GM21390 (cell line): ENCODE measurements around the gene PTPRD.
"Not testable (repeated sequence)": the region's sequence is repeated elsewhere in the genome, so short reads cannot be mapped to it uniquely, and the experiment has no call there.

Experiments used
- ATAC-seq: cut with Tn5 transposase; IDR thresholded peaks from one replicate; pipeline ENCODE4 v1.9.1; 2021; ENCODE audit not compliant: unreplicated experiment

PTPRD gene

DNA sequence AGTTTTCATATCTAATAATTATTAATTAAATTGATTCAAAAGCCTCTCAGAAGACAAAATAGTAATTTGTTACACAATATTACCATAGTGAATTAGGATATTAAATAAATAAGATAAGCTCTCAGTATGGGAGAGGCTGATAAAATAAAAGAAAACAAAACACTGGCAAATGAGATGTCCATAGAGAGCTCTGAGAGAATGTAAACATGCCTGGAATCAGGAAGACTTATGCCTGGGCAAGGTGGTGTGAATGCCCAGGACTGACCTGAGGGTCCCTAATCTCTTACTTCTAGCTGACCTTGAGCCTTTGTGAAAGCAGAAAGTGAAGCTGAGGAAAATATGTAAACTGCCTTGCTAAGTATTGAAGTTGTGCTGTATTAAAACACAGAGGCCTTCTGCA lies 616.5 kb downstream of the PTPRD start:
- ATAC-seq: no peak

DNA sequence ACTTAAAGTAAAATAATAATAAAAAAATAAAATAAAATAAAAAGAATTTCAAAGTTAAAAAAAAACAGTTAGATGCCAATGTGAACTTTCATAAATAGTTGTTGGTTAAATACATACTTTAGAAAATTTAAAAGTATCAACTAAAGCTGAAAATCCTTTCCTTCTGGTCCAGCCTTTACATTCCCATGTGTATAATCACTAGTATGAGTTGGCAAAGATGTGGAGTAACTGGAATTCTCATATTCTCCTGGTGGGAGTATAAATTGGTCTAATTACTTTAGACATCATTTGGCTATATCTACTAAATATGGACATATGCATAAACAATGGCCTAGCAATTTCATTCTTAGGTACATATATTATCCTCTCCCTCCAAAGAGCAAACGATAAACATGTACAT lies 619.9 kb downstream of the PTPRD start:
- ATAC-seq: no peak

DNA sequence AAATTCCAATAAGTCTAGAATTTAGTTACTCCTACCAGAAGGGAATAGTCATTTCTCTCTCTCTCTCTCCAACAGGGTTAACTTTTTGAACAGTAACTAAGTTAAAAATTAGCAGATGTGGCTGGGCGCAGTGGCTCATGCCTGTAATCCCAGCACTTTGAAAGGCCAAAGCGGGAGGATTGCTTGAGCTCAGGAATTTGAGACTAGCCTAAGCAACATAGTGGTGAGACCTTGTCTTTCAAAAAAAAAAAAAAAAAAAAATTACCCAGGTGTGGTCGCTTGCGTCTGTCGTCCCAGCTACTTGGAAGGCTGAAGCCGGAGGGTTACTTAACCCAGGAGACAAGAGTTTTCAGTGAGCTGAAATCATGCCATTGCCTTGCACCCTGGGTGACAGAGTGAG lies 639.7 kb downstream of the PTPRD start:
- ATAC-seq: no peak

- ATAC-seq: no peak
These were observed 642.3 kb downstream of the PTPRD start for GRCh38 chr9:9970514-9970913.

GRCh38 chr9:9963841-9964240 lies 649.0 kb downstream of the PTPRD start:
- no peak for ATAC-seq

DNA sequence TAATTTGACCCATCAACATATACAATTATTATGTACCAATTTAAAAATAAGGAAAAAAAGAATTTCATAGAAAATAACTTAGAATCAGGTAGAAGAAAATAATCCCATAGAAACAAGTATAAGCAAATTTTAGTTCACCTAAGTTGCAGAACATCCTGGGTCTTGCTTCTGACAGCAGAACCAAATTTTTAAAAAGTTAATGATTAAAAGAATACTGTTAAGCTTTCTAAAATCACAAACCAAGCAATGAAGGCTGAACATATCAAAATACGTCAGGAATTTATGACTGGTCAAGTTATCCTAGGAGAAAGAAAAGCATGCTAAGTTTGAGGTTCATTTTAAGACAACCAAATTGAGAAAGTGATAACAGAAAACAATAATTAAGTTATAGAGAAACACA lies 650.9 kb downstream of the PTPRD start:
- ATAC-seq: no peak

DNA sequence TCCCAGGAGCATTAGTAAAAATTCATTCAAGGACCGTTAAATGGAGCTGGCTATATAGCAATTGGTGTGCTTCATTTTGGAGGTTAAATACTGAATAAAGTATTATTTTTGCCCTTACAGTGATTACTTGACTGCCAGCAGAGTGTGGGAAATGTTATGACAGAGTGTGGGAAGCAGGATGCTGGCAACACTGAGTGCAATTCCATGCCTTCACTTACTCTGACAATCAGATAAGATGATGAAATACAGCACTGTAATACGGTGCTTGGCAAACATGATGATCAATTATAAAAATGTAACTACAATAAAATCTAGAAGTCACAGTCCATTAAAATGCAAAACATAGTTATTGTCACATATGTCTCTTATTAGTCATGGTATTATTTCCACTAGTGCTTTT lies 651.3 kb downstream of the PTPRD start:
- no peak for ATAC-seq

GRCh38 chr9:9951556-9952160 lies 661.1 kb downstream of the PTPRD start:
- ATAC-seq: no peak

- ATAC-seq: no peak
These were observed 662.0 kb downstream of the PTPRD start for GRCh38 chr9:9950813-9951212.

DNA sequence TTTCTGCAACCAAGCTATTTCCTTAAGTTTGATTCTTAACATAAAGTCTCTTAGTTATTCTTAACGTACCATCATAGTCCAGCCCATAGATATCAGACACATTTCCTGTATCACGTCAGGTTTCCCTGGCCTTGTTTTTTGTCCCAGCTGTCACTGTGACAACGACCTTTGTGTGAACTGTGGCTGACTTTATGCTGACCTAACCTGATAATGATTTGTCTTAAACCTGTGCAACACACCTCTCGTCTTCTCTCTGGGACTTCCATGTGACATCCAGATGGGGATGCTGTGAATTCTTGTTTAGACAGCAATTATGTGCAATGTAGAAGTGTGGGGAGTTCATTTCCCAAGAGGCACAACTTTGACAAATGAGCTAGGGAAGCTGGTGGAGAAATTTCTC lies 662.8 kb downstream of the PTPRD start:
- no peak for ATAC-seq

DNA sequence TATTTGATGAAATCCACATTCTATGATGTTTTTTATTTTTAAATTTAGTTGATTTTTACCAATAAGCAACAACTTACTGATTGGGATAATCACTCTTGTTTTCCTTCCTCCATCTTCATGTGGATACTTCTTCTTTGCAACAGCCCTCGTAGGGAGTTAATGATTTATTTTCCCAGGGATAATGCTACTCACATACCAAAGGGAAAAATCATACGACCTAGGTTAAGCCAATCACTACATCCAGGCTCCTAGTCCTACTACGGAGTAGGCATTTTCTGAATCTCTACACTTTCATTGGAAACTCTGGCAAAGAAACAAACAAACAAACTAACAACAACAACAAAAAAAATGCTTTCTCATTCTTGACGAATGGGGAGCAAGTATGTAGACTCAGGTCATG lies 663.4 kb downstream of the PTPRD start:
- no peak for ATAC-seq

DNA sequence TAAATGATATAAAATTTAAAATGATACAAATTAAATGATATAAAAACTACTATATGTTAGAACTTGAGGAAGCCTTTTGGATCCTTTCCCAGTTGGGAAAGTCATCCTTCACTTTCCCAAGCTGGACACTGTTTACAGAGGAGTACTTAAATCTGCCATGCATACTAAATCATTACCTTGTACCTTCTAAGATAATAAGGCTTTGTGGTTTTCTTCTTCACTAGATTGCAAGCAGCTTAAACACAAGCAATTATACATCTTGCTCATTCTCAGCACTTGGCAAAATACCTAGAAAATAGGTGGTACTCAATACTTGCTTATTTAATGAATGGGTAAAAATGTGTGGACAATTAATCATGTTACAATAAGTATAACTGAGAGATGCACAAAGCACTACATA lies 666.8 kb downstream of the PTPRD start:
- ATAC-seq: no peak

DNA sequence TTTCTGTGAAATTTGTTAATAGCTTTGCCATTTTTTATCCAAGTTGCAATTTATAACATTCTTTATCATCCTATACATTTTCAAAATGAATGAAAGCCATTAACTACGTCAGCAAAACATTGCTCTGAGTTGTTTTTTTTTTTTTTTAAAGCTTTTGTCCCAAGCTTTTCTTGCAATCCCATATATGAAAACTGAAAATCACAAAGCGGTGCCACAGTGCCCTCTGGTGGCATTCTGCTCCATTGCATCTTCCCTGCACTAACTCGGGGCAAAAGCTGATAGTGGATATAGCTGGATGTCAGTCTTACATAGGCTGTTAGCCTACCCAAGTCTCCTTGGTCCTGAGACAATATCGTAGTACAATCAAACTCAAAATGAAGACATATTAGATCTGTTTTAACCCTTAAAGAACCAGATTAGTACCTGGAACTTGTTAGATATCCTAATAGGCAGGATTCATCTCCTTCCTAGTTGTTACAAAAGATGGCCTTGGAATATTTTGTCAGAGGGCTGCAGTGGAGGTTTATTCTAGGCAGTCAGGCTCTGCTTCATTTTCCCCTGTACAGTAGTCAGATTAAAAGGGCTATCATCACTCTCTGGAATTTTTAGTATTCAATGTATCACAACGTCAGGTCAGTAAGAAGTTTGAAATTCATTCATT lies 669.9 kb downstream of the PTPRD start:
- ATAC-seq: peak; percentile 84

DNA sequence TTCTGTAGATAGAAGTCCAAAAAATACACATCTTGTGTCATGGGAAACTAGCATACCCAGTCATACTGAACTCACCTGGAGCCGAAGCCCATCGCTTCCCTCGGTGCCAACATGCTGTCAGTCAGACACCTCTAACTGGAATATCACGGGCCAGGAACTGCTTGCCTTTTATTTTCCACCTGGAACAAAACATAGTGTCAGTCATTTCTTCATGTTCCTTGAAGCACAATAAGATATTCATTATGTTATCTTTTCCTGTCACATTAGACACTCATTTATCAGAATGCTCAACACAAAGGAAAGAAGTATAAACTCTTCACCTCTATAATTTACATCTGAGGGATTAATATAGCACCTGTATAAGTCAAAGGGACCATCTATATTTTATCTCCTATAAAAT lies 674.4 kb downstream of the PTPRD start:
- no peak for ATAC-seq

DNA sequence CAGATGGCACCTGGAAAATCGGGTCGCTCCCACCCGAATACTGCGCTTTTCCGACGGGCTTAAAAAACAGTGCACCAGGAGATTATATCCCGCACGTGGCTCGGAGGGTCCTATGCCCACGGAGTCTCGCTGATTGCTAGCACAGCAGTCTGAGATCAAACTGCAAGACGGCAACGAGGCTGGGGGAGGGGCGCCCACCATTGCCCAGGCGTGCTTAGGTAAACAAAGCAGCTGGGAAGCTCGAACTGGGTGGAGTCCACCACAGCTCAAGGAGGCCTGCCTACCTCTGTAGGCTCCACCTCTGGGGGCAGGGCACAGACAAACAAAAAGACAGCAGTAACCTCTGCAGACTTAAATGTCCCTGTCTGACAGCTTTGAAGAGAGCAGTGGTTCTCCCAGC lies 681.3 kb downstream of the PTPRD start:
- ATAC-seq: not testable (repeated sequence)

GRCh38 chr9:9924376-9924775 lies 688.4 kb downstream of the PTPRD start:
- ATAC-seq: no peak

- ATAC-seq: no peak
These were observed 691.0 kb downstream of the PTPRD start for GRCh38 chr9:9921805-9922204.

- no peak for ATAC-seq
These were observed 692.3 kb downstream of the PTPRD start for GRCh38 chr9:9920425-9921060.

GRCh38 chr9:9919174-9919775 lies 693.5 kb downstream of the PTPRD start:
- ATAC-seq: no peak

DNA sequence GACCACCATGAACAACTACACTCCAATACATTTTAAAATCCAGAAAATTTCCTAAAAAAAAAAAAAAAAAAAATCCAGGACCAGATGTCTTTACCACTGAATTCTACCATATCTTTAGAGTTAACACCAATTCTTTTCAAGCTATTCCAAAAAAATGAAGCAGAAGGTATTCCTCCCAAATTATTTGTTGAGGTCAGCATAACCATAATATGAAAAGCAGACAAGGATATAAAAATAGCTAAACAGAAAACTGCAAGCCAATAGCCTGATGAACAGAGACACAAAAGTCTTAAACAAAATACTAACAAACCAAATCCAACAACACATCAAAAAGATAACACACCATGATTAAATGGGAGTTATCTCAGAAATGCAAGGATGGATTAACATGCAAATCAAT lies 695.4 kb downstream of the PTPRD start:
- no peak for ATAC-seq

DNA sequence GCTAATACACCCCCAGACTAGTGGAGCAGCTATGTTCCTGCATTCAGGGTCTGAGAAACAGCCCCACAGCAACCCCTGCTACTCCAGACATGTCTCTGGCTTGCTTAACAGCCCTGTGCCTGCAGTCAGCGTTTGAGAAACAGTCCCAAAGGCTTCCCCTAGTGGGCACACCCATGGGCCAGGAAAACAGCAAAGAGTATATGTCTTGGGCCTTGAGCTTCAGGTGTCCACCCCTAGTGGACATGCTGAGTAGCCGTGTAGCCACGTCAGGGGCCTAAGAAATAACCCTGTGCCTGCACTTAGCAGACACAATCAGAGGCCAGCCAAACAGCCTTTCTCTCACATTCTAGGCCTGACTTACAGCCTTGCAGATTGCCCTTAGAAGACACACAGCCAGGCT lies 698.6 kb downstream of the PTPRD start:
- ATAC-seq: no peak

DNA sequence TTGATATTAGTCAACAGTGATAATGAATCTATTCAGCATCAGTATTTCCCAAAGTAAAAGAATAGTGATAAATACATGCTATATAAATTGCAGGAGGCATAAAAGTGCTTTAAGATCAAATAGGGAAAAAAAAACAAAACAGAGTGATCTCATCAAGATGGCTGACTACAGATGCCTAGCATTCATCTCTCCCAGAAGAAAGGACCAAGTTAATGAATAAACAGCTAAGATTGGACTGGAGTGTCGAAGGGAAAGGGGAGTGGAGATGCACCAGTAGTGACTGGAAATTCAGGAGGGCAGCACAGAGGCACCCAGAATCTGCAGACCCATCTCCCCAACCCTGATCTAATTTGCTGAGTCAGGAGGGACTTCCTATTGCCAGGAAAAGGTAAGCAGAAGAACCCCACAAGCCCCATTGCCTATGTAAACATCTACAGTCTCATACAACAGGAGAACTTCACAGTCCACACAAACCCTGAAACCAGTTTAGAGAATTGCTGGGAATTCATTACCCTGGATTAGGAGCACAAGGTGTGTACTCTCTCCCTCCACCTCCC lies 699.4 kb downstream of the PTPRD start:
- ATAC-seq: no peak
